ENCODE data around the gene CLSTN2. TPM values are rescaled to one million over a fixed set of nuclear protein-coding genes. Genes with fewer than 3 reads are reported as not detected.

Gene CLSTN2
- total and polyA plus RNA-seq, 2 of the 8 experiments (the other 6 are each of a cell fraction or from before 2014, with no cell fraction given) = 0.39 to 0.52 TPM

DNA sequence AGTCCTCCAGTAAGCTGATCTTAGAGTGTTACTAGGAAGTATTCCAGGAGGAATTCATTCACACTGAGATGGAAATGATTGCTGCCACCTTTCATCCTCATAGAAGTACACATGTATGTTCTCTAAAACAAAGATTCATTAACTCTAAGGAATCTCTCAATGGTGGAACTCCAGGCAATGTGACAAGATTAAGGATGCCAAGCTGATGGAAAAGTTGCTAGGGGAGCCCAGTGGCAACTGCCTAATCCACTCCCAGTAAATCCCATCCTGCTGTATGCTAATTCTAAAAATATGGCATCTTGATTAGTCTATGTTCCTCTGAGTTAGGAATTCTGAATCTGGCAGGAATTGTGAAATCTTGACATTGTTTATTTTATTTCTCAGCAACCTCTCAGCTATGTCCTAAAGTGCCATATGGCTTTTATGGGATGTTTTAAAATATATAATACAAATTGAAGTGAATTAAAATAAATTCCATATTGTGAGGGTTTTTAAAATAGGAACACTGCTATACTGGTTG lies 532.9 kb downstream of the CLSTN2 start:
- H4K8ac ChIP-seq (ENCODE audit: extremely low read depth, insufficient read depth, low read length) = no peak overlapping the region
- no peaks in the 10 kb centered on the region for H3K23me2 ChIP-seq (ENCODE audit: low read depth, low read length)
- TF ChIP-seq SP2 (IDR thresholded peaks at IDR 0.05; ENCODE audit: low read length) = no peak
- TF ChIP-seq ZNF274 (IDR thresholded peaks at IDR 0.05; ENCODE audit: borderline replicate concordance, extremely low read depth, low read length) = no peak
- TF ChIP-seq POLR2AphosphoS5 (IDR thresholded peaks at IDR 0.05; ENCODE audit: low read depth, low read length) = no peak
- TF ChIP-seq MAFK (IDR thresholded peaks at IDR 0.05; ENCODE audit: low read depth, low read length) = no peak
- TF ChIP-seq CBX8 (IDR thresholded peaks at IDR 0.05; ENCODE audit: borderline replicate concordance, low read depth, low read length) = no peak
- no peak for TF ChIP-seq EZH2 (IDR thresholded peaks at IDR 0.05; ENCODE audit: low read depth, low read length, severe bottlenecking)
- TF ChIP-seq RXRA (IDR thresholded peaks at IDR 0.05; ENCODE audit: insufficient read depth, low read depth, low read length) = no peak
- TF ChIP-seq EGR1 (IDR thresholded peaks at IDR 0.05; ENCODE audit: borderline replicate concordance, low read depth, low read length) = no peak
- H3K18ac ChIP-seq (ENCODE audit: extremely low read depth, low read length) = no peak overlapping the region
- no peak for DNase-seq (ENCODE audit: low read depth in 1 of 2, low spot score in 2 of 2)
- no peaks in the 10 kb centered on the region for H3K9me3 ChIP-seq (ENCODE audit: insufficient read depth in 2 of 2, low read depth in 1 of 2, low read length in 1 of 2)
- no peak overlapping the region for H3K56ac ChIP-seq (replicated peaks; ENCODE audit: insufficient read length, low read depth, low read length)
- H3K23ac ChIP-seq (ENCODE audit: insufficient read length) = no peak overlapping the region
- no peak overlapping the region for H2BK12ac ChIP-seq (ENCODE audit: low read depth, low read length)
- no peak overlapping the region for H3K4ac ChIP-seq (replicated peaks; ENCODE audit: insufficient read length, low read depth, low read length)
- no peak overlapping the region for H3K14ac ChIP-seq (ENCODE audit: insufficient read length)
- ChIA-PET CTCF (ENCODE audit: partially characterized antibody) (interaction anchor here (1.0 kb wide), 1 partner anchor 31 kb away, joined by 3 read pairs; no protein-coding TSS in a partner anchor), POLR2A (ENCODE audit: partially characterized antibody) (no interaction called here)
- H3K4me1 ChIP-seq (replicated peaks in 1 of 4; ENCODE audit: control insufficient read depth in 3 of 4, insufficient read depth in 4 of 4, low read length in 3 of 4) = peaks cover 0 to 3% (median 2%) of the 10 kb centered on the region in 4 experiments; a peak in 3 of 7 replicates
- H3K9ac ChIP-seq (replicated peaks in 1 of 4; ENCODE audit: extremely low read depth in 1 of 4, low read depth in 3 of 4, low read length in 3 of 4) = no peak overlapping the region
- FAIRE-seq = no peak
- no peak overlapping the region for H4K5ac ChIP-seq (ENCODE audit: insufficient read length, low read depth, low read length)
- no peak overlapping the region for H2BK15ac ChIP-seq (ENCODE audit: low read length)
- H2BK120ac ChIP-seq (replicated peaks; ENCODE audit: low read depth, low read length) = no peak overlapping the region
- H3K27ac ChIP-seq (ENCODE audit: low read depth, low read length) = no peak overlapping the region
- H3K79me1 ChIP-seq (ENCODE audit: low read depth, low read length) = no peaks in the 10 kb centered on the region
- H3K4me3 ChIP-seq (ENCODE audit: extremely low read depth in 1 of 4, insufficient read depth in 2 of 4, low read depth in 3 of 4, low read length in 4 of 4) = no peak overlapping the region
- no peak overlapping the region for H2AK5ac ChIP-seq (ENCODE audit: low read depth, low read length)
- H2AFZ ChIP-seq (ENCODE audit: low read length) = no peak overlapping the region
- H3K79me2 ChIP-seq (ENCODE audit: control insufficient read depth in 1 of 2, insufficient read depth in 2 of 2, low read length in 2 of 2) = no peaks in the 10 kb centered on the region
- H2BK5ac ChIP-seq (ENCODE audit: low read depth, low read length) = no peak overlapping the region
- H4K20me1 ChIP-seq (replicated peaks in 1 of 2; ENCODE audit: control insufficient read depth in 1 of 2, insufficient read depth in 2 of 2, low read length in 2 of 2) = no peaks in the 10 kb centered on the region
- no peaks in the 10 kb centered on the region for H3K36me3 ChIP-seq (ENCODE audit: control insufficient read depth in 2 of 4, insufficient read depth in 4 of 4, low read length in 3 of 4)
- H4K91ac ChIP-seq (replicated peaks; ENCODE audit: insufficient read length, low read length) = no peak overlapping the region
- no peaks in the 10 kb centered on the region for H3K27me3 ChIP-seq (replicated peaks in 1 of 4; ENCODE audit: control insufficient read depth in 3 of 4, extremely low read depth in 1 of 4, insufficient read depth in 3 of 4, low read length in 3 of 4)
- H3K4me2 ChIP-seq (ENCODE audit: insufficient read depth in 1 of 2, low read depth in 2 of 2, low read length in 2 of 2) = no peak overlapping the region
- H2BK20ac ChIP-seq (ENCODE audit: low read length) = no peak overlapping the region

Data from H1 (cell line).